Colonic mucosa (tissue), 4 donors: ENCODE measurements around the gene TRAK2. TPM values are rescaled to one million over a fixed set of nuclear protein-coding genes. Genes with fewer than 3 reads are reported as not detected.
"Not testable (repeated sequence)": the region's sequence is repeated elsewhere in the genome, so short reads cannot be mapped to it uniquely, and the experiment has no call there.

Experiments
- DNase-seq: peaks from one replicate; pipeline ENCODE4 v3.0.0-alpha.2; 2020
- H3K27ac ChIP-seq: fragments of 200-600 bp; one replicate; pipeline ENCODE4 v1.8.0; 2021
- H3K27me3 ChIP-seq: fragments of 200-600 bp; one replicate; pipeline ENCODE4 v1.8.0; 2021
- H3K36me3 ChIP-seq: fragments of 200-600 bp; one replicate; pipeline ENCODE4 v1.8.0; 2021
- H3K4me1 ChIP-seq: fragments of 200-600 bp; one replicate; pipeline ENCODE4 v1.8.0; 2021; ENCODE audit warnings: mild to moderate bottlenecking
- H3K4me3 ChIP-seq: fragments of 200-600 bp; one replicate; pipeline ENCODE4 v1.8.0; 2021
- H3K9ac ChIP-seq, 2 donors: one replicate each; pipeline ENCODE4 v1.7.0; 2013; ENCODE audit warnings: control low read depth in 2 of 2, low read depth in 2 of 2, low read length in 2 of 2
- H3K9me3 ChIP-seq: fragments of 200-600 bp; one replicate; pipeline ENCODE4 v1.8.0; 2021
- intact Hi-C: fragments of 100-400 bp; cut with DNase I; formaldehyde crosslinking; loops from one replicate; pipeline ENCODE4 v1.14.1; 2022
- total RNA-seq, 2 donors: library from RNA; stranded (reverse); fragmentation: NEBNext Ultra II Directional in 1 of 2; extraction: Animal tissue kit (Norgen Biotek cat#: 25700) in 1 of 2; gene quantifications; one replicate each; pipeline ENCODE4 v1.2.1, GENCODE V29; 2021
- TF ChIP-seq, protein P1 (sequence below): fragments of 200-600 bp; IDR thresholded peaks from one replicate; pipeline ENCODE4 v1.8.0; 2022; ENCODE audit warnings: antibody characterized with exemption, mild to moderate bottlenecking
- donor health status: healthy.
- donor health status: DM: no; HTN: no; CAD: no.
- donor health status: DM: no; HTN: no; CAD: no.

The TRAK2 gene
- total RNA-seq, 2 donors from 2014 or later: 40.0 to 50.3 TPM

DNA sequence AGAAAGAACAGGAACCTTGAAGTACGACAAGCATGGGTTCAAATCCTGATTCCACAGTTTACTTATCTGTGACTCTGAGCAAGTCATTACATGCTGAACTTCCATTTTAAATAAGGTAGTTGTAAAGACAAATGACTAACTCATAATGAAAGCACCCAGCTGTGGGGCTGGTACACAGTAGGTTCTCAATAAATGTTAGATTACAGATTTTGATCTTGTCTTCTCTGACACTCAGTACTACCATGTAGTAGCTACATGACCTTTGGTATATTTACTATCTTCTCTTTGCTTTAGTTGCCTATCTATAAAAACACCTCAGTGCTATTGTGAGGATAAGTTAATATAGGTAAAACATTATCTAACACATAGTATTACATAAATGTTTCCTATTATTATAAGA lies 3.2 kb downstream of the TRAK2 start:
- Histone ChIP-seq H3K36me3 (no peaks in the 10 kb centered on the region), H3K4me1 (peaks cover 27% of the 10 kb centered on the region), H3K27ac (peak overlapping the region; percentile 58), H3K9ac (peak overlapping the region in 1 of 2 donors; percentile 22), H3K9me3 (no peaks in the 10 kb centered on the region), H3K4me3 (no peak overlapping the region), H3K27me3 (no peaks in the 10 kb centered on the region)
- no peak for DNase-seq
- TF ChIP-seq, protein P1, sequence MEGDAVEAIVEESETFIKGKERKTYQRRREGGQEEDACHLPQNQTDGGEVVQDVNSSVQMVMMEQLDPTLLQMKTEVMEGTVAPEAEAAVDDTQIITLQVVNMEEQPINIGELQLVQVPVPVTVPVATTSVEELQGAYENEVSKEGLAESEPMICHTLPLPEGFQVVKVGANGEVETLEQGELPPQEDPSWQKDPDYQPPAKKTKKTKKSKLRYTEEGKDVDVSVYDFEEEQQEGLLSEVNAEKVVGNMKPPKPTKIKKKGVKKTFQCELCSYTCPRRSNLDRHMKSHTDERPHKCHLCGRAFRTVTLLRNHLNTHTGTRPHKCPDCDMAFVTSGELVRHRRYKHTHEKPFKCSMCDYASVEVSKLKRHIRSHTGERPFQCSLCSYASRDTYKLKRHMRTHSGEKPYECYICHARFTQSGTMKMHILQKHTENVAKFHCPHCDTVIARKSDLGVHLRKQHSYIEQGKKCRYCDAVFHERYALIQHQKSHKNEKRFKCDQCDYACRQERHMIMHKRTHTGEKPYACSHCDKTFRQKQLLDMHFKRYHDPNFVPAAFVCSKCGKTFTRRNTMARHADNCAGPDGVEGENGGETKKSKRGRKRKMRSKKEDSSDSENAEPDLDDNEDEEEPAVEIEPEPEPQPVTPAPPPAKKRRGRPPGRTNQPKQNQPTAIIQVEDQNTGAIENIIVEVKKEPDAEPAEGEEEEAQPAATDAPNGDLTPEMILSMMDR: no peak
- intact Hi-C loops: no loop called here

DNA sequence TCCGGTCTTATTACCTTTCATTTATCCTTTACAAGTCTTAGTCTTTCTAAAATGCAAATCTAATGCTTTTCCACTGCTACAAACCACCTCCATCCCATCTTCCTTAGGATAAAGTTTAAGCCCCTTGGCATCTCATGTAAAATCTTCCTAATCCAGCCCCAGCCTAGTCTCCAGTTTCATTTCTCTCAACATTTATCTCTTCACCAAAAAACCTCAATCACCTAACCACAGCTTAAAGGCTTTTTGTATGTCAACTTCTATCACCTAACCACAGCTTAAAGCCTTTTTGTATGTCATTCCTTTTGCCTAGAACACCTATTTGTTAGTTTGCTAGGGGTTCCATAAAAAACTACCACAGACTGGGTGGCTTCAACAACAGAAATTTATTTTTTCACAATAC lies 4.2 kb downstream of the TRAK2 start:
- Histone ChIP-seq H3K27me3 (no peaks in the 10 kb centered on the region), H3K9me3 (no peaks in the 10 kb centered on the region), H3K9ac (no peak overlapping the region), H3K27ac (no peak overlapping the region), H3K4me1 (peaks cover 27% of the 10 kb centered on the region), H3K36me3 (no peaks in the 10 kb centered on the region), H3K4me3 (no peak overlapping the region)
- no peak for DNase-seq
- intact Hi-C loops: no loop called here
- TF ChIP-seq, protein P1: no peak

DNA sequence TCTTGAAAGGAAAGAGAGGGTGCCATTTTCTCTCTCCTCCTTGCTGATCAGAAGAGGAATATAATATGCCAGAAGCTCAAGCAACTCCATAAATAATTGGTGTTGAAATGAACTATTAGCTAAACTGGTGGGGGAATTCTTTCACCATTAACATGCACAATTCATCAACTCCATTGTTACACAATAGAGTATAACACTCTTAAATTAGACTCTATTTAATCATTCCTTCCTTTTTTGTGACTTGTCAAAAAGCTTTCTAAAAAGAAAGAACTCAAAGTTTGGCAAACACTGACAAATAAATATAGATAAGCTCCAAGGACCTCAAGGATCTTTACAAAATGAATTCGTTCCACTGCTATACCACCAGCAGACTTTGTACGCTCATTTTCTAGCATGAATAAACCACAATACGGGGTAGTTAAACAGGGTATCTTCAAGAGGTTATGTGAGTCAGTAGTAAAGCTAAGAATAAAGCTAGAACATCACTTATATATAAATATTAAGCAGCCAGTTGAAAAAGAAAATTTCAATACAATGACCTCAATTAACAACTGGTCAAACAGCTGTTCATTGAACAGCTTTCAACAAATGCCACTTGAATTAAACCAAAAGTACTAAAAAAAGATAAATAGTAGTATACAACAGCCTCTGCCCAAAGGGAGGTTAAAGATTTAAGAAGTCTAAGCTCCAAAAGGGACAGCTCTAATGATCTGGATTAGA lies 6.4 kb downstream of the TRAK2 start:
- Histone ChIP-seq H3K4me1 (peaks cover 23% of the 10 kb centered on the region), H3K9ac (no peak overlapping the region), H3K27ac (no peak overlapping the region)

DNA sequence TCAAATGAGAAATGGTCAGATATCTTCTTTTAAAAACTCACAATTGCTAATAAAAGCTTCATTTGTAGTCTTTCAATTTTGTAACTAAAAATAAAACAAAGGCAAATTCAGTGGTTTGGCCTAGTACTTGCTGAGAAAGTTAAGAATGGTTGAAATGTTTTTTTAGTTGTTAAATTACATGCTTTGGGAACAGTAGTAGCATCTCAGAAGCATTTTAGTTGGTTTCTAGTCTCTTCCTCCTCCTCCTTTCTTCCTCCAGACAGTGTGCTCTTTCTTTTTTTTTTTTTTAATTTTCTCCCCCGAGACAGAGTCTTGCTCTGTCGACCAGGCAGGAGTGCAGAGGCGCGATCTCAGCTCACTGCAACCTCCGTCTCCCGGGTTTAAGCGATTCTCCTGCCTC lies 9.8 kb downstream of the TRAK2 start:
- DNase-seq: no peak
- Histone ChIP-seq H3K9me3 (no peaks in the 10 kb centered on the region), H3K27ac (no peak overlapping the region), H3K27me3 (no peaks in the 10 kb centered on the region), H3K36me3 (no peaks in the 10 kb centered on the region), H3K4me1 (peaks cover 5% of the 10 kb centered on the region), H3K9ac (no peak overlapping the region), H3K4me3 (no peak overlapping the region)
- TF ChIP-seq, protein P1: no peak
- intact Hi-C loops: no loop called here

More for the DNA sequence above, 6.4 kb downstream of the TRAK2 start:
- Histone ChIP-seq H3K27me3 (no peaks in the 10 kb centered on the region), H3K4me3 (no peak overlapping the region), H3K36me3 (no peaks in the 10 kb centered on the region), H3K9me3 (no peaks in the 10 kb centered on the region)
- TF ChIP-seq, protein P1: no peak
- intact Hi-C loops: no loop called here
- DNase-seq: no peak

DNA sequence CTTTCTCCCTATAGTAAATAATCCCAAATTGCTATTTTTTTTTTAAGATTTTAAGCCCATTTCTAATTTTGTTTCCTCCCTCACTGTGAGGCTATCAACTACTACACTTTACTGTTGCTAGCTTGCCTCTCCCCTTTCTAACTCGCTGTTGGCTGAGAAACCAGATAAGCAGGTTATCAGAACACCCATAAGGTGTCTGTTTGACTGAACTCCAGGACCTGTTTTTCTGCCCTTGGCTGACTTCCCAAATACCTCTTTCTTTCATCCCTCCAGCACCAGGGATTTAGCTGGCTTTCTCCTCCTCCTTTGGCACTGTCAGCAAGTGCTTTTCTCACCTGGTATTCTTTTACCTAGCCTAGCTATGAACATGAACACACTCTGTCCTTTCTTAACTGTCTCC lies 11.1 kb downstream of the TRAK2 start:
- DNase-seq: peak; percentile 73
- Histone ChIP-seq H3K27ac (peak overlapping the region; percentile 54), H3K4me1 (peaks cover 3% of the 10 kb centered on the region), H3K27me3 (no peaks in the 10 kb centered on the region), H3K4me3 (no peak overlapping the region), H3K9me3 (no peaks in the 10 kb centered on the region), H3K36me3 (no peaks in the 10 kb centered on the region), H3K9ac (no peak overlapping the region)
- intact Hi-C loops: no loop called here
- TF ChIP-seq, protein P1: no peak

DNA sequence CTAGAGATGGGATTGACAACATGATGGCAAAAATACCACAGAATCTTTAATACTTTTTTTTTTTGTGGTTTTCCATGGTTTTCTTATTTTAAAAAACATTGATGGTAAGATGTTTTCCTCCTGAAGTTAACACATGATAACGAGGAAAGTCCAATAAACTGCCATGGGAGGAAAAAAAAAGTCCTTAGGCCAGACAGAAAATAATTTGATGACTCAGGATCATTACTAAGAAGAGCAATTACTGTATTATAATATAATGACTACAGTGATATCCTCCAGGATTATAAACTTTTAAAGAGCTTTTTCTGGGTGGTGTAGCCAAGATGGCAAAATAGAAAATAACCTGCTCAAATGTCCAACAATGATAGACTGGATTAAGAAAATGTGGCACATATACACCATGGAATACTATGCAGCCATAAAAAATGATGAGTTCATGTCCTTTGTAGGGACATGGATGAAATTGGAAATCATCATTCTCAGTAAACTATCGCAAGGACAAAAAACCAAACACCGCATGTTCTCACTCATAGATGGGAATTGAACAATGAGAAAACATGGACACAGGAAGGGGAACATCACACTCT lies 11.8 kb downstream of the TRAK2 start:
- H3K27ac ChIP-seq, DNase-seq, H3K36me3 ChIP-seq, H3K9ac ChIP-seq, intact Hi-C loops, H3K4me1 ChIP-seq, H3K4me3 ChIP-seq, H3K27me3 ChIP-seq, H3K9me3 ChIP-seq: not testable (repeated sequence)
